Transverse colon (tissue), 3 donors: ENCODE data around the gene CLDN9.

Experiments used
- EP300 ChIP-seq: sonication (generic); formaldehyde crosslinking; IDR thresholded peaks from one replicate; pipeline ENCODE4 v1.6.1; 2017; ENCODE audit warnings: antibody characterized with exemption, low read depth
- POLR2A ChIP-seq: fragments of 450-650 bp; IDR thresholded peaks from one replicate; pipeline ENCODE4 v1.6.1; 2016; ENCODE audit warnings: antibody characterized with exemption, mild to moderate bottlenecking, moderate library complexity
- TF ChIP-seq, protein P1 (sequence below), 5 experiments: fragments of 200-600 bp in 3 of 5; fragments of 450-650 bp in 2 of 5; sonication (generic) in 3 of 5; IDR thresholded peaks; 1 replicate in 2 of 5; 2 replicates in 3 of 5; pipeline ENCODE4 v1.5.1; 2016 to 2017; ENCODE audit warnings: antibody characterized with exemption in 5 of 5, inconsistent platforms in 3 of 5, mild to moderate bottlenecking in 2 of 5, moderate library complexity in 1 of 5

DNA sequence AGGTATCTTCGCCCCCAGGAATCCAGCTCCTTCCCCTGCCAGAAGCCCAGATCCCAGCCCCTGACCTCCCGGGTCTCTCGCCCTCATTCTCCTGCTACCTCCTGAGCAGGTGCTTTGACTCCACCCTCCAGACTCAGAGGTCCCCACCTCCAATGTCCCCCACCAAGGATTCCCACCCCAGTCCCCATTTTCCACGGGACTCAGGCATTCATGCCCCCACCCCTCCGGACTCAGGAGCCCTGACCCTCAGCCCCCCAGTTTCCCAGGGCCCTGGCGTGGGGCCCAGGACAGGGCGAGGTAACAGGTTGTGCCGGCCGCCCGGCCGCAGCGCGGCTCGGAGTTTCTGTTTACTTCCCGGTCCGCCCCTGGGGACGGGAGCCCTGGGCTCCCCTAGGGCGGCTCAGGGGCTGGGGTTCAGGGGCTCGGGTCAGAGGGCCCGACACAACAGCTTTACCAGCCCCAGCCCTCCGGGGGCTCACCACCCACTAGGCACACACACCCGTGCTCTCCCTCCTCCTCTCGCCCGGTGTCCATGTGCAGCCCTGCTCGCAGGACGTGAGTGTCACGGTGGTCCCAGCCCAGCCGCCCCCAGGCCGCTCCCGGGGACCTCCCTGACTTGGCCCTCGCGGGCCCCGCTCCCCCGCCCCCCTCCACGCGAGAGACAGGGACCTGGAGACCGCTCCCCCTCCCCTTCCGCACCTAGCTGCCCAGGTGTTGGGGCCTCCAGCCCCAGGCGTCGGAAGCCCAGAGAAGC lies 23.4 kb downstream of the CLDN9 start:
- TF ChIP-seq, protein P1, sequence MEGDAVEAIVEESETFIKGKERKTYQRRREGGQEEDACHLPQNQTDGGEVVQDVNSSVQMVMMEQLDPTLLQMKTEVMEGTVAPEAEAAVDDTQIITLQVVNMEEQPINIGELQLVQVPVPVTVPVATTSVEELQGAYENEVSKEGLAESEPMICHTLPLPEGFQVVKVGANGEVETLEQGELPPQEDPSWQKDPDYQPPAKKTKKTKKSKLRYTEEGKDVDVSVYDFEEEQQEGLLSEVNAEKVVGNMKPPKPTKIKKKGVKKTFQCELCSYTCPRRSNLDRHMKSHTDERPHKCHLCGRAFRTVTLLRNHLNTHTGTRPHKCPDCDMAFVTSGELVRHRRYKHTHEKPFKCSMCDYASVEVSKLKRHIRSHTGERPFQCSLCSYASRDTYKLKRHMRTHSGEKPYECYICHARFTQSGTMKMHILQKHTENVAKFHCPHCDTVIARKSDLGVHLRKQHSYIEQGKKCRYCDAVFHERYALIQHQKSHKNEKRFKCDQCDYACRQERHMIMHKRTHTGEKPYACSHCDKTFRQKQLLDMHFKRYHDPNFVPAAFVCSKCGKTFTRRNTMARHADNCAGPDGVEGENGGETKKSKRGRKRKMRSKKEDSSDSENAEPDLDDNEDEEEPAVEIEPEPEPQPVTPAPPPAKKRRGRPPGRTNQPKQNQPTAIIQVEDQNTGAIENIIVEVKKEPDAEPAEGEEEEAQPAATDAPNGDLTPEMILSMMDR (IDR thresholded peaks at IDR 0.05): no peak
- TF ChIP-seq POLR2A: no peak
- no peak for TF ChIP-seq EP300
